ENCODE measurements around the gene TMEM126B. TPM values are rescaled to one million over a fixed set of nuclear protein-coding genes. Genes with fewer than 3 reads are reported as not detected.
"Not testable (repeated sequence)": the region's sequence is repeated elsewhere in the genome, so short reads cannot be mapped to it uniquely, and the experiment has no call there.

Gene TMEM126B
- total RNA-seq, 1 experiment from 2014 or later = 39.6 TPM

GRCh38 chr11:85664615-85665481 lies 36.5 kb downstream of the TMEM126B start, which contains the start of gene CREBZF:
TSS of gene CREBZF (minus strand) at chr11:85665129. CDS start at chr11:85664875, 254 bp downstream.
- Histone ChIP-seq H3K36me3 (peaks cover 41% of the 10 kb centered on the region), H3K27me3 (no peaks in the 10 kb centered on the region), H3K9me3 (no peaks in the 10 kb centered on the region), H3K4me3 (peak within 1 kb of the TSS; percentile 87)
- DNase-seq = peak; percentile 94

GRCh38 chr11:85665733-85666132 lies 37.3 kb downstream of the TMEM126B start:
- no peak overlapping the region for H3K4me3 ChIP-seq
- DNase-seq = no peak

GRCh38 chr11:85666687-85667086 lies 38.3 kb downstream of the TMEM126B start:
- Histone ChIP-seq H3K36me3 (peaks cover 23% of the 10 kb centered on the region), H3K27me3 (no peaks in the 10 kb centered on the region), H3K4me3 (no peak overlapping the region), H3K9me3 (no peaks in the 10 kb centered on the region)
- DNase-seq = no peak

More at GRCh38 chr11:85665733-85666132, 37.3 kb downstream of the TMEM126B start:
- Histone ChIP-seq H3K36me3 (peaks cover 32% of the 10 kb centered on the region), H3K27me3 (no peaks in the 10 kb centered on the region), H3K9me3 (no peaks in the 10 kb centered on the region)

- H3K27me3 ChIP-seq = no peaks in the 10 kb centered on the region
- no peak for DNase-seq
These were observed 39.8 kb downstream of the TMEM126B start for GRCh38 chr11:85668157-85668556.

GRCh38 chr11:85670949-85671663 lies 42.7 kb downstream of the TMEM126B start:
- not testable (repeated sequence) for H3K4me3 ChIP-seq, H3K27me3 ChIP-seq, H3K36me3 ChIP-seq, DNase-seq, H3K9me3 ChIP-seq

More at GRCh38 chr11:85668157-85668556, 39.8 kb downstream of the TMEM126B start:
- H3K9me3 ChIP-seq = no peaks in the 10 kb centered on the region
- peaks cover 10% of the 10 kb centered on the region for H3K36me3 ChIP-seq
- H3K4me3 ChIP-seq = no peak overlapping the region

- Histone ChIP-seq H3K36me3 (no peaks in the 10 kb centered on the region), H3K4me3 (no peak overlapping the region), H3K27me3 (no peaks in the 10 kb centered on the region), H3K9me3 (no peaks in the 10 kb centered on the region)
- no peak for DNase-seq
These were observed 43.9 kb downstream of the TMEM126B start for GRCh38 chr11:85672105-85672902.

GRCh38 chr11:85673393-85673792 lies 45.0 kb downstream of the TMEM126B start:
- H3K4me3 ChIP-seq = no peak overlapping the region
- no peaks in the 10 kb centered on the region for H3K36me3 ChIP-seq
- DNase-seq = no peak
- no peaks in the 10 kb centered on the region for H3K9me3 ChIP-seq
- no peaks in the 10 kb centered on the region for H3K27me3 ChIP-seq

GRCh38 chr11:85679576-85679975 lies 51.2 kb downstream of the TMEM126B start:
- H3K4me3 ChIP-seq = no peak overlapping the region
- H3K9me3 ChIP-seq = no peaks in the 10 kb centered on the region
- H3K36me3 ChIP-seq = no peaks in the 10 kb centered on the region
- no peaks in the 10 kb centered on the region for H3K27me3 ChIP-seq
- DNase-seq = no peak

GRCh38 chr11:85680897-85681296 lies 52.5 kb downstream of the TMEM126B start:
- DNase-seq = no peak
- H3K9me3 ChIP-seq = no peaks in the 10 kb centered on the region

GRCh38 chr11:85682330-85683305 lies 54.2 kb downstream of the TMEM126B start:
- DNase-seq = no peak
- Histone ChIP-seq H3K4me3 (no peak overlapping the region), H3K36me3 (no peaks in the 10 kb centered on the region), H3K27me3 (no peaks in the 10 kb centered on the region), H3K9me3 (no peaks in the 10 kb centered on the region)

More at GRCh38 chr11:85680897-85681296, 52.5 kb downstream of the TMEM126B start:
- H3K36me3 ChIP-seq = no peaks in the 10 kb centered on the region
- no peak overlapping the region for H3K4me3 ChIP-seq
- no peaks in the 10 kb centered on the region for H3K27me3 ChIP-seq

- Histone ChIP-seq H3K4me3 (no peak overlapping the region), H3K9me3 (no peaks in the 10 kb centered on the region), H3K27me3 (no peaks in the 10 kb centered on the region), H3K36me3 (no peaks in the 10 kb centered on the region)
- no peak for DNase-seq
These were observed 56.9 kb downstream of the TMEM126B start for GRCh38 chr11:85685125-85685819.

GRCh38 chr11:85685820-85686459 lies 57.5 kb downstream of the TMEM126B start, which contains the start of gene CCDC89:
TSS of gene CCDC89 (minus strand) at chr11:85686195. CDS start at chr11:85686130, 65 bp downstream.
- no peaks in the 10 kb centered on the region for H3K9me3 ChIP-seq
- peak; percentile 8 for DNase-seq
- H3K36me3 ChIP-seq = no peaks in the 10 kb centered on the region
- H3K27me3 ChIP-seq = no peaks in the 10 kb centered on the region
- no peak within 1 kb of the TSS for H3K4me3 ChIP-seq

Data from MG63 (cell line).